Smooth muscle cell (in vitro differentiated cells): ENCODE measurements around the gene KCND1. TPM values are rescaled to one million over a fixed set of nuclear protein-coding genes. Genes with fewer than 3 reads are reported as not detected.

Experiments
- DNase-seq: peaks from one replicate; lab custom pipeline; 2025; ENCODE audit not compliant: unreplicated experiment; lab: John Stamatoyannopoulos, UW
- H2AFZ ChIP-seq: fragments of 200-600 bp; sonication (generic); 2 replicates; pipeline ENCODE4 v1.6.0; 2016; ENCODE audit warnings: antibody characterized with exemption, low read depth, mild to moderate bottlenecking
- H3F3A ChIP-seq: fragments of 200-600 bp; sonication (generic); 2 replicates; pipeline ENCODE4 v1.6.0; 2017; ENCODE audit warnings: antibody characterized with exemption, low read depth
- H3K27ac ChIP-seq: fragments of 200-600 bp; sonication (generic); 2 replicates; pipeline ENCODE4 v1.5.1; 2016; ENCODE audit warnings: low read depth, mild to moderate bottlenecking
- H3K27me3 ChIP-seq: fragments of 200-600 bp; sonication (generic); 2 replicates; pipeline ENCODE4 v1.6.1; 2016; ENCODE audit warnings: low read depth, mild to moderate bottlenecking
- H3K36me3 ChIP-seq: fragments of 200-600 bp; sonication (generic); 2 replicates; pipeline ENCODE4 v1.5.1; 2016; ENCODE audit warnings: low read depth
- H3K4me1 ChIP-seq: fragments of 200-600 bp; sonication (generic); 2 replicates; pipeline ENCODE4 v1.5.1; 2016; ENCODE audit warnings: low read depth
- H3K4me2 ChIP-seq: fragments of 200-600 bp; sonication (generic); 2 replicates; pipeline ENCODE4 v1.6.0; 2016; ENCODE audit warnings: mild to moderate bottlenecking
- H3K4me3 ChIP-seq: fragments of 200-600 bp; sonication (generic); 2 replicates; pipeline ENCODE4 v1.5.1; 2016; ENCODE audit warnings: mild to moderate bottlenecking
- H3K79me2 ChIP-seq: fragments of 200-600 bp; sonication (generic); 2 replicates; pipeline ENCODE4 v1.6.0; 2016; ENCODE audit warnings: low read depth, mild to moderate bottlenecking
- H3K9ac ChIP-seq: fragments of 200-600 bp; sonication (generic); 2 replicates; pipeline ENCODE4 v1.6.0; 2016; ENCODE audit warnings: low read depth
- H3K9me3 ChIP-seq: fragments of 200-600 bp; sonication (generic); replicated peaks from 2 replicates; pipeline ENCODE4 v1.5.1; 2016; ENCODE audit warnings: low read depth
- H4K20me1 ChIP-seq: fragments of 200-600 bp; sonication (generic); 2 replicates; pipeline ENCODE4 v1.6.0; 2016; ENCODE audit warnings: low read depth
- WGBS: methylation state at CpG from one replicate; pipeline ENCODE4 v1.1.7; 2016; ENCODE audit warnings: low lambda C conversion rate; 5-methylcytosine and 5-hydroxymethylcytosine counted together
- polyA plus RNA-seq: library from polyadenylated mRNA; unstranded; fragments of >200 nt; fragmentation: Nextera tagmentation; extraction: Ambion mirVana; gene quantifications from 2 replicates; pipeline ENCODE4 v1.2.1, GENCODE V29; 2016
- total RNA-seq: library from RNA; depleted of rRNA; stranded (reverse); fragments of >200 nt; gene quantifications from 2 replicates; pipeline ENCODE4 v1.2.3, GENCODE V29; 2014
- TF ChIP-seq, protein P1 (sequence below): fragments of 200-600 bp; sonication (generic); IDR thresholded peaks from 2 replicates; pipeline ENCODE4 v1.5.1; 2017; ENCODE audit warnings: borderline replicate concordance, mild to moderate bottlenecking, antibody characterized with exemption; ENCODE audit not compliant: insufficient read depth, poor library complexity, severe bottlenecking

Gene KCND1
- total and polyA plus RNA-seq, 2 experiments from 2014 or later, result 0.94 to 3.3 TPM

GRCh38 chrX:48927736-48928382 is 43.8 kb downstream of the KCND1 start:
- Histone ChIP-seq H3K9me3 (no peaks in the 10 kb centered on the region), H3K36me3 (no peaks in the 10 kb centered on the region), H3K27me3 (no peaks in the 10 kb centered on the region), H3K4me1 (peaks cover 6% of the 10 kb centered on the region), H3F3A (no peaks in the 10 kb centered on the region), H4K20me1 (peaks cover 15% of the 10 kb centered on the region), H3K4me3 (no peak overlapping the region), H3K4me2 (no peak overlapping the region), H3K79me2 (peaks cover 3% of the 10 kb centered on the region), H2AFZ (no peak overlapping the region), H3K27ac (no peak overlapping the region), H3K9ac (no peak overlapping the region)
- no peak for DNase-seq
- TF ChIP-seq, protein P1, sequence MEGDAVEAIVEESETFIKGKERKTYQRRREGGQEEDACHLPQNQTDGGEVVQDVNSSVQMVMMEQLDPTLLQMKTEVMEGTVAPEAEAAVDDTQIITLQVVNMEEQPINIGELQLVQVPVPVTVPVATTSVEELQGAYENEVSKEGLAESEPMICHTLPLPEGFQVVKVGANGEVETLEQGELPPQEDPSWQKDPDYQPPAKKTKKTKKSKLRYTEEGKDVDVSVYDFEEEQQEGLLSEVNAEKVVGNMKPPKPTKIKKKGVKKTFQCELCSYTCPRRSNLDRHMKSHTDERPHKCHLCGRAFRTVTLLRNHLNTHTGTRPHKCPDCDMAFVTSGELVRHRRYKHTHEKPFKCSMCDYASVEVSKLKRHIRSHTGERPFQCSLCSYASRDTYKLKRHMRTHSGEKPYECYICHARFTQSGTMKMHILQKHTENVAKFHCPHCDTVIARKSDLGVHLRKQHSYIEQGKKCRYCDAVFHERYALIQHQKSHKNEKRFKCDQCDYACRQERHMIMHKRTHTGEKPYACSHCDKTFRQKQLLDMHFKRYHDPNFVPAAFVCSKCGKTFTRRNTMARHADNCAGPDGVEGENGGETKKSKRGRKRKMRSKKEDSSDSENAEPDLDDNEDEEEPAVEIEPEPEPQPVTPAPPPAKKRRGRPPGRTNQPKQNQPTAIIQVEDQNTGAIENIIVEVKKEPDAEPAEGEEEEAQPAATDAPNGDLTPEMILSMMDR, result no peak
- 75% methylated on average over 2 of the region's 2 CpGs for WGBS

DNA sequence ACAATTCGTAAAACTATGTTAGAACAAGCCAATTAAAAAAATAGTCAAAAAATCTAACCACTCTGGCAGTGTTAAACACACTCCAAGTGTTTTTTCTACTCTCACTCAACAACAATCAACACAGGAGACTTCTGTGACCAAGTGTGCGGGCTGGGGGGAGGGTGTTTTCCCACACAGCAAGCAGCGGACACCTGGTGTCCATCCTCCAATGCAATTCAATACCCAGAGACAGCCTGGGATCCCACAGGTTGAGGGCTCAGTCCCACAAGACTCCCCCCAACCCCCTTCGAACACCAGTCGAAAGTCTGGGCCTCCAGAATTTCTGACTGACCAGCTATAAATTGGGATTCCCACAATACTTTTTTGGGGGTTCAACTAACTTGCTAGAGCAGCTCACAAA is 44.5 kb downstream of the KCND1 start:
- Histone ChIP-seq H3K27me3 (no peaks in the 10 kb centered on the region), H3K9me3 (no peaks in the 10 kb centered on the region), H3K27ac (no peak overlapping the region), H2AFZ (no peak overlapping the region), H3K4me1 (peaks cover 6% of the 10 kb centered on the region), H3K4me2 (no peak overlapping the region), H4K20me1 (peaks cover 15% of the 10 kb centered on the region), H3F3A (no peaks in the 10 kb centered on the region), H3K9ac (no peak overlapping the region), H3K4me3 (no peak overlapping the region), H3K36me3 (no peaks in the 10 kb centered on the region), H3K79me2 (peaks cover 3% of the 10 kb centered on the region)
- 61% methylated on average over 5 of the region's 5 CpGs for WGBS
- DNase-seq, result no peak
- TF ChIP-seq, protein P1, result no peak

DNA sequence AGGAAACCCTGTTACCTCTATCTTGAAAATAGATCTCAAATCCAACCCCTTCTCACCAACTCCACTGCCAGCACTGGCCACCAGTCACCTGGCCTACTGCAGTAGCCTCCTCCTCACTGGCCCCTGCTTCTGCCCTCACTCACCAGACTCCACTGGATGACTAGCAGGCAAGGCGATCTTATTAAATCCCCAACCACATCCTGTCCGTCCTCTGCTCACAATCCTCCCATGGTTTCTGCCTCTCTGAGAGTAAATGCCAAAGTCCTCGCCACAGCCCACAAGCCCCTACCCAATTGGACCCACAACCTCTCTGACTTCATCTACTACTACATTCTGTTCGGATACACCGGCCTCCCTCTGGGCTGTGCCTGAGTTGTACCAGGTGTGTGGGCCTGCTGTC is 47.4 kb downstream of the KCND1 start:
- WGBS, result 76% methylated on average over 5 of the region's 5 CpGs
- H3K9me3 ChIP-seq, result no peaks in the 10 kb centered on the region
- no peak overlapping the region for H3K27ac ChIP-seq
- H3K36me3 ChIP-seq, result no peaks in the 10 kb centered on the region
- H3K79me2 ChIP-seq, result peaks cover 3% of the 10 kb centered on the region
- no peaks in the 10 kb centered on the region for H3F3A ChIP-seq
- peaks cover 8% of the 10 kb centered on the region for H3K4me1 ChIP-seq
- H3K4me3 ChIP-seq, result no peak overlapping the region
- H4K20me1 ChIP-seq, result peaks cover 15% of the 10 kb centered on the region
- DNase-seq, result no peak
- no peak overlapping the region for H3K9ac ChIP-seq
- H3K27me3 ChIP-seq, result no peaks in the 10 kb centered on the region
- TF ChIP-seq, protein P1, result no peak
- H3K4me2 ChIP-seq, result no peak overlapping the region
- no peak overlapping the region for H2AFZ ChIP-seq

- Histone ChIP-seq H3K79me2 (peaks cover 3% of the 10 kb centered on the region), H3K4me1 (peaks cover 9% of the 10 kb centered on the region), H3F3A (no peaks in the 10 kb centered on the region), H3K27ac (no peak overlapping the region), H4K20me1 (peaks cover 15% of the 10 kb centered on the region), H3K27me3 (no peaks in the 10 kb centered on the region), H3K9me3 (no peaks in the 10 kb centered on the region), H3K4me3 (no peak overlapping the region), H3K4me2 (no peak overlapping the region), H2AFZ (no peak overlapping the region), H3K36me3 (no peaks in the 10 kb centered on the region), H3K9ac (no peak overlapping the region)
- 96% methylated on average over 13 of the region's 13 CpGs for WGBS
- TF ChIP-seq, protein P1, result no peak
- DNase-seq, result no peak
These were observed 47.9 kb downstream of the KCND1 start for GRCh38 chrX:48923771-48924170.
